HUES48 (cell line): ENCODE results near the gene RPS6KL1.

ENCODE experiments used
- H3K27ac ChIP-seq: one replicate; pipeline ENCODE4 v1.7.0; 2013; ENCODE audit warnings: low read depth, low read length, inconsistent platforms
- H3K27me3 ChIP-seq: 2 replicates; pipeline ENCODE4 v1.6.1; 2013; ENCODE audit warnings: mild to moderate bottlenecking, low read length; ENCODE audit not compliant: control insufficient read depth, insufficient read depth
- H3K36me3 ChIP-seq: 2 replicates; pipeline ENCODE4 v1.6.1; 2013; ENCODE audit warnings: low read length; ENCODE audit not compliant: control insufficient read depth, insufficient read depth
- H3K4me1 ChIP-seq: 2 replicates; pipeline ENCODE4 v1.6.1; 2013; ENCODE audit warnings: mild to moderate bottlenecking, low read length; ENCODE audit not compliant: control insufficient read depth, insufficient read depth
- H3K4me3 ChIP-seq: 2 replicates; pipeline ENCODE4 v1.5.1; 2013; ENCODE audit warnings: mild to moderate bottlenecking, low read depth, low read length
- H3K9ac ChIP-seq: 2 replicates; pipeline ENCODE4 v1.6.1; 2013; ENCODE audit warnings: mild to moderate bottlenecking, low read depth, low read length, moderate library complexity
- H3K9me3 ChIP-seq: 2 replicates; pipeline ENCODE4 v1.6.1; 2013; ENCODE audit warnings: low read length; ENCODE audit not compliant: control insufficient read depth, insufficient read depth

The RPS6KL1 gene

GRCh38 chr14:74922752-74923401, at the start of gene RPS6KL1:
Gene RPS6KL1, minus strand, starts transcription at chr14:74923260. Its CDS starts 1,719 bp downstream, at chr14:74921541.
- Histone ChIP-seq H3K36me3 (peaks cover 4% of the 10 kb centered on the region), H3K27ac (peak within 1 kb of the TSS; percentile 40), H3K9me3 (no peaks in the 10 kb centered on the region), H3K4me3 (peak within 1 kb of the TSS; percentile 86), H3K4me1 (no peaks in the 10 kb centered on the region), H3K9ac (peak within 1 kb of the TSS; percentile 78), H3K27me3 (no peaks in the 10 kb centered on the region)

- H3K4me1 ChIP-seq: no peaks in the 10 kb centered on the region
- no peak overlapping the region for H3K9ac ChIP-seq
- H3K9me3 ChIP-seq: no peaks in the 10 kb centered on the region
- no peaks in the 10 kb centered on the region for H3K27me3 ChIP-seq
- H3K4me3 ChIP-seq: no peak overlapping the region
- H3K27ac ChIP-seq: no peak overlapping the region
- H3K36me3 ChIP-seq: no peaks in the 10 kb centered on the region
These were observed 45.8 kb upstream of the RPS6KL1 start for GRCh38 chr14:74968811-74969210.

- H3K9ac ChIP-seq: no peak overlapping the region
- H3K27me3 ChIP-seq: no peaks in the 10 kb centered on the region
- H3K27ac ChIP-seq: no peak overlapping the region
- H3K36me3 ChIP-seq: no peaks in the 10 kb centered on the region
- no peaks in the 10 kb centered on the region for H3K4me1 ChIP-seq
- no peak overlapping the region for H3K4me3 ChIP-seq
- H3K9me3 ChIP-seq: no peaks in the 10 kb centered on the region
These were observed 42.6 kb upstream of the RPS6KL1 start for GRCh38 chr14:74965486-74966153.

- no peak overlapping the region for H3K9ac ChIP-seq
- no peaks in the 10 kb centered on the region for H3K9me3 ChIP-seq
- no peak overlapping the region for H3K4me3 ChIP-seq
- no peaks in the 10 kb centered on the region for H3K4me1 ChIP-seq
- no peaks in the 10 kb centered on the region for H3K36me3 ChIP-seq
- H3K27ac ChIP-seq: no peak overlapping the region
- H3K27me3 ChIP-seq: no peaks in the 10 kb centered on the region
These were observed 41.9 kb upstream of the RPS6KL1 start for GRCh38 chr14:74964787-74965485.

GRCh38 chr14:74963705-74964271, 40.7 kb upstream of the RPS6KL1 start:
- no peaks in the 10 kb centered on the region for H3K36me3 ChIP-seq
- no peak overlapping the region for H3K9ac ChIP-seq
- H3K9me3 ChIP-seq: no peaks in the 10 kb centered on the region
- H3K4me1 ChIP-seq: no peaks in the 10 kb centered on the region
- no peak overlapping the region for H3K4me3 ChIP-seq
- no peak overlapping the region for H3K27ac ChIP-seq
- H3K27me3 ChIP-seq: no peaks in the 10 kb centered on the region

- H3K9me3 ChIP-seq: no peaks in the 10 kb centered on the region
- no peaks in the 10 kb centered on the region for H3K4me1 ChIP-seq
- no peak overlapping the region for H3K9ac ChIP-seq
- no peaks in the 10 kb centered on the region for H3K27me3 ChIP-seq
- no peak overlapping the region for H3K27ac ChIP-seq
- no peak overlapping the region for H3K4me3 ChIP-seq
- no peaks in the 10 kb centered on the region for H3K36me3 ChIP-seq
These were observed 40.2 kb upstream of the RPS6KL1 start for GRCh38 chr14:74963178-74963704.

- H3K9ac ChIP-seq: no peak overlapping the region
- no peaks in the 10 kb centered on the region for H3K9me3 ChIP-seq
- no peaks in the 10 kb centered on the region for H3K27me3 ChIP-seq
- no peak overlapping the region for H3K4me3 ChIP-seq
- no peaks in the 10 kb centered on the region for H3K4me1 ChIP-seq
- H3K27ac ChIP-seq: no peak overlapping the region
- H3K36me3 ChIP-seq: no peaks in the 10 kb centered on the region
These were observed 39.4 kb upstream of the RPS6KL1 start for GRCh38 chr14:74962493-74962892.

- H3K27me3 ChIP-seq: no peaks in the 10 kb centered on the region
- no peak overlapping the region for H3K27ac ChIP-seq
- no peak overlapping the region for H3K4me3 ChIP-seq
- no peaks in the 10 kb centered on the region for H3K9me3 ChIP-seq
- H3K4me1 ChIP-seq: no peaks in the 10 kb centered on the region
- no peak overlapping the region for H3K9ac ChIP-seq
- H3K36me3 ChIP-seq: no peaks in the 10 kb centered on the region
These were observed 39.0 kb upstream of the RPS6KL1 start for GRCh38 chr14:74962046-74962445.

GRCh38 chr14:74961238-74961911, 38.3 kb upstream of the RPS6KL1 start:
- H3K9me3 ChIP-seq: no peaks in the 10 kb centered on the region
- no peak overlapping the region for H3K27ac ChIP-seq
- no peaks in the 10 kb centered on the region for H3K4me1 ChIP-seq
- H3K9ac ChIP-seq: no peak overlapping the region
- no peaks in the 10 kb centered on the region for H3K36me3 ChIP-seq
- H3K4me3 ChIP-seq: no peak overlapping the region
- peaks cover 2% of the 10 kb centered on the region; the same call in 1 of the 2 replicates for H3K27me3 ChIP-seq

- H3K9ac ChIP-seq: no peak overlapping the region
- no peaks in the 10 kb centered on the region for H3K9me3 ChIP-seq
- no peak overlapping the region for H3K4me3 ChIP-seq
- no peak overlapping the region for H3K27ac ChIP-seq
- H3K27me3 ChIP-seq: peaks cover 8% of the 10 kb centered on the region
- no peaks in the 10 kb centered on the region for H3K36me3 ChIP-seq
- no peaks in the 10 kb centered on the region for H3K4me1 ChIP-seq
These were observed 37.7 kb upstream of the RPS6KL1 start for GRCh38 chr14:74960736-74961135.
